Bone marrow (tissue), 2 donors: ENCODE data around the gene MSL3B.

Experiments used
- DNase-seq, 2 donors: peaks; one replicate each; lab custom pipeline; 2025; lab: John Stamatoyannopoulos, UW

MSL3B gene

GRCh38 chr2:233853353-233853752 is 14.8 kb downstream of the MSL3B start:
- DNase-seq, result no peak

GRCh38 chr2:233852056-233852455 is 16.1 kb downstream of the MSL3B start:
- DNase-seq, result no peak

GRCh38 chr2:233851169-233851568 is 17.0 kb downstream of the MSL3B start:
- DNase-seq, result no peak

GRCh38 chr2:233850745-233851144 is 17.4 kb downstream of the MSL3B start:
- DNase-seq, result no peak

- DNase-seq, result no peak
These were observed 18.4 kb downstream of the MSL3B start for GRCh38 chr2:233849607-233850271.

GRCh38 chr2:233848276-233848675 is 19.9 kb downstream of the MSL3B start:
- DNase-seq, result no peak

- DNase-seq, result no peak
These were observed 20.8 kb downstream of the MSL3B start for GRCh38 chr2:233847248-233847898.

GRCh38 chr2:233846387-233847247 is 21.6 kb downstream of the MSL3B start:
- DNase-seq, result no peak

- no peak for DNase-seq
These were observed 22.7 kb downstream of the MSL3B start for GRCh38 chr2:233845301-233846060.

- no peak for DNase-seq
These were observed 23.4 kb downstream of the MSL3B start for GRCh38 chr2:233844836-233845235.

- no peak for DNase-seq
These were observed 23.9 kb downstream of the MSL3B start for GRCh38 chr2:233844064-233844807.

- no peak for DNase-seq
These were observed 27.0 kb downstream of the MSL3B start for GRCh38 chr2:233841183-233841582.

- DNase-seq, result no peak
These were observed 27.7 kb downstream of the MSL3B start for GRCh38 chr2:233840520-233840919.

- DNase-seq, result no peak
These were observed 28.8 kb downstream of the MSL3B start for GRCh38 chr2:233839447-233839820.

- DNase-seq, result no peak
These were observed 29.3 kb downstream of the MSL3B start for GRCh38 chr2:233838726-233839446.

GRCh38 chr2:233838251-233838650 is 29.9 kb downstream of the MSL3B start:
- no peak for DNase-seq

GRCh38 chr2:233837694-233838229 is 30.4 kb downstream of the MSL3B start:
- no peak for DNase-seq

GRCh38 chr2:233836359-233836758 is 31.8 kb downstream of the MSL3B start:
- DNase-seq, result no peak

GRCh38 chr2:233835230-233836186 is 32.7 kb downstream of the MSL3B start:
- no peak for DNase-seq
